WTC11 (cell line): ENCODE results near the gene SERTAD2. TPM values are rescaled to one million over a fixed set of nuclear protein-coding genes. Genes with fewer than 3 reads are reported as not detected.

ENCODE experiments used
- ATAC-seq: fragments of 200-7000 bp; cut with Tn5 transposase; 2 replicates; pipeline ENCODE4 v1.10.0; 2021; ENCODE audit warnings: mild to moderate bottlenecking, moderate library complexity
- CTCF ChIA-PET: fragments of 300-600 bp; sonication (Branson Sonifier 250); formaldehyde crosslinking; loops from one replicate; lab custom pipeline; 2021; ENCODE audit warnings: antibody characterized with exemption; lab: Charles Lee
- POLR2A ChIA-PET: fragments of 350-600 bp; sonication (Branson Sonifier 250); formaldehyde crosslinking; loops from one replicate; lab custom pipeline; 2021; ENCODE audit warnings: antibody characterized with exemption; lab: Charles Lee
- DNase-seq: peaks from one replicate; pipeline ENCODE4 v3.0.0; 2021; ENCODE audit warnings: low spot score
- H3K27ac Mint-ChIP-seq: 2 replicates; pipeline ENCODE4 v1.8.0; 2021; ENCODE audit warnings: mixed read lengths
- H3K27me3 Mint-ChIP-seq: 2 replicates; pipeline ENCODE4 v1.8.0; 2021; ENCODE audit warnings: low read depth, mild to moderate bottlenecking, moderate library complexity, mixed read lengths
- H3K36me3 Mint-ChIP-seq: 2 replicates; pipeline ENCODE4 v1.8.0; 2021; ENCODE audit warnings: mixed read lengths
- H3K4me1 Mint-ChIP-seq: 2 replicates; pipeline ENCODE4 v1.8.0; 2022; ENCODE audit warnings: mixed read lengths
- H3K4me3 Mint-ChIP-seq: 2 replicates; pipeline ENCODE4 v1.8.0; 2021; ENCODE audit warnings: mild to moderate bottlenecking, moderate library complexity, mixed read lengths
- H3K9me3 Mint-ChIP-seq: 2 replicates; pipeline ENCODE4 v1.8.0; 2021; ENCODE audit warnings: mixed read lengths
- ARID4B ChIP-seq: sonication (generic); formaldehyde crosslinking; IDR thresholded peaks from 2 replicates; pipeline ENCODE4 v1.8.0; 2023; ENCODE audit warnings: missing genetic modification reagents, mild to moderate bottlenecking, borderline replicate concordance
- ATF2 ChIP-seq: sonication (generic); formaldehyde crosslinking; IDR thresholded peaks from 2 replicates; pipeline ENCODE4 v1.8.1; 2022; ENCODE audit warnings: low read depth, missing genetic modification reagents, borderline replicate concordance
- ATF3 ChIP-seq: sonication (generic); formaldehyde crosslinking; conservative IDR thresholded peaks from 2 replicates; pipeline ENCODE4 v1.8.1; 2022; ENCODE audit warnings: mild to moderate bottlenecking, missing genetic modification reagents
- CDX4 ChIP-seq: fragments of 250-450 bp; sonication (Bioruptor Pico); IDR thresholded peaks from 2 replicates; pipeline ENCODE4 v1.9.0; 2021; ENCODE audit warnings: moderate library complexity, mild to moderate bottlenecking, inconsistent platforms, borderline replicate concordance
- ELF4 ChIP-seq: sonication (generic); formaldehyde crosslinking; IDR thresholded peaks from 2 replicates; pipeline ENCODE4 v1.8.1; 2022; ENCODE audit warnings: low read depth, mild to moderate bottlenecking, moderate library complexity, missing genetic modification reagents
- GTF2I ChIP-seq: fragments of 250-450 bp; sonication (Bioruptor Pico); conservative IDR thresholded peaks from 2 replicates; pipeline ENCODE4 v1.4.0; 2021; ENCODE audit warnings: mild to moderate bottlenecking
- JUN ChIP-seq: sonication (generic); formaldehyde crosslinking; IDR thresholded peaks from 2 replicates; pipeline ENCODE4 v1.8.0; 2023; ENCODE audit warnings: mild to moderate bottlenecking, missing genetic modification reagents
- KAT7 ChIP-seq: sonication (generic); formaldehyde crosslinking; IDR thresholded peaks from 2 replicates; pipeline ENCODE4 v1.8.1; 2023; ENCODE audit warnings: missing genetic modification reagents, mild to moderate bottlenecking, borderline replicate concordance
- MXD4 ChIP-seq: fragments of 250-450 bp; sonication (Bioruptor Pico); IDR thresholded peaks from 2 replicates; pipeline ENCODE4 v1.8.0; 2021; ENCODE audit warnings: mild to moderate bottlenecking, moderate library complexity, borderline replicate concordance
- MYBL2 ChIP-seq: sonication (generic); formaldehyde crosslinking; IDR thresholded peaks from 2 replicates; pipeline ENCODE4 v1.8.1; 2023; ENCODE audit warnings: mild to moderate bottlenecking, moderate library complexity, missing genetic modification reagents
- NFE2L1 ChIP-seq: sonication (generic); formaldehyde crosslinking; IDR thresholded peaks from 2 replicates; pipeline ENCODE4 v1.8.1; 2023; ENCODE audit warnings: missing genetic modification reagents
- NFYB ChIP-seq: sonication (generic); formaldehyde crosslinking; conservative IDR thresholded peaks from 2 replicates; pipeline ENCODE4 v1.8.0; 2022; ENCODE audit warnings: low read depth, missing genetic modification reagents
- NR3C1 ChIP-seq: sonication (generic); formaldehyde crosslinking; conservative IDR thresholded peaks from 2 replicates; pipeline ENCODE4 v1.8.1; 2023; ENCODE audit warnings: low read depth, mild to moderate bottlenecking, missing genetic modification reagents
- PREB ChIP-seq: sonication (generic); formaldehyde crosslinking; IDR thresholded peaks from 2 replicates; pipeline ENCODE4 v1.8.1; 2022; ENCODE audit warnings: mild to moderate bottlenecking, missing genetic modification reagents, moderate library complexity, borderline replicate concordance
- SMAD4 ChIP-seq: sonication (generic); formaldehyde crosslinking; IDR thresholded peaks from 2 replicates; pipeline ENCODE4 v1.8.0; 2022; ENCODE audit warnings: mild to moderate bottlenecking, missing genetic modification reagents
- SP1 ChIP-seq: sonication (generic); formaldehyde crosslinking; conservative IDR thresholded peaks from 2 replicates; pipeline ENCODE4 v1.8.1; 2022; ENCODE audit warnings: missing genetic modification reagents
- TP53 ChIP-seq: sonication (generic); formaldehyde crosslinking; IDR thresholded peaks from 2 replicates; pipeline ENCODE4 v1.8.1; 2023; ENCODE audit warnings: mild to moderate bottlenecking, missing genetic modification reagents
- USF1 ChIP-seq: sonication (generic); formaldehyde crosslinking; IDR thresholded peaks from 2 replicates; pipeline ENCODE4 v1.8.0; 2022; ENCODE audit warnings: mild to moderate bottlenecking, missing genetic modification reagents
- ZNF396 ChIP-seq: fragments of 250-450 bp; sonication (Bioruptor Pico); IDR thresholded peaks from 2 replicates; pipeline ENCODE4 v1.8.0; 2021; ENCODE audit warnings: mild to moderate bottlenecking, moderate library complexity, borderline replicate concordance
- ZNF416 ChIP-seq: fragments of 250-450 bp; sonication (Bioruptor Pico); IDR thresholded peaks from 2 replicates; pipeline ENCODE4 v1.9.0; 2021; ENCODE audit warnings: mild to moderate bottlenecking, inconsistent platforms
- ZNF423 ChIP-seq: fragments of 250-450 bp; sonication (Bioruptor Pico); IDR thresholded peaks from 2 replicates; pipeline ENCODE4 v2.1.2; 2022; ENCODE audit warnings: mild to moderate bottlenecking, moderate library complexity
- total RNA-seq: library from RNA; stranded (reverse); gene quantifications from 3 replicates; pipeline ENCODE4 v1.2.3, GENCODE V29; 2021
- TF ChIP-seq, protein P1 (sequence below): sonication (generic); formaldehyde crosslinking; IDR thresholded peaks from 2 replicates; pipeline ENCODE4 v1.8.1; 2023; ENCODE audit warnings: mild to moderate bottlenecking, moderate library complexity, missing genetic modification reagents
- TF ChIP-seq, protein P2 (sequence below): sonication (generic); formaldehyde crosslinking; IDR thresholded peaks from 2 replicates; pipeline ENCODE4 v1.8.1; 2023; ENCODE audit warnings: mild to moderate bottlenecking, missing genetic modification reagents, moderate library complexity

The SERTAD2 gene
- total RNA-seq, 1 experiment from 2014 or later = 7.9 TPM

GRCh38 chr2:64643838-64644457 is 9.8 kb downstream of the SERTAD2 start:
- ATAC-seq = no peak
- H3K4me1 Mint-ChIP-seq = peaks cover 77% of the 10 kb centered on the region
- CTCF ChIA-PET = interaction anchor here (0.7 to 4.7 kb wide), 14 partner anchors 11 to 313 kb away, joined by 3 to 51 read pairs (median 4); partner anchors contain the start of gene SERTAD2
- H3K27ac Mint-ChIP-seq = peak overlapping the region; percentile 99
- POLR2A ChIA-PET = interaction anchor here (1.2 to 1.7 kb wide), 4 partner anchors 10 to 215 kb away, joined by 3 to 27 read pairs (median 5); partner anchors contain the start of gene SERTAD2
- H3K36me3 Mint-ChIP-seq = no peaks in the 10 kb centered on the region
- H3K4me3 Mint-ChIP-seq = peak overlapping the region; percentile 84
- H3K9me3 Mint-ChIP-seq = no peaks in the 10 kb centered on the region
- TF ChIP-seq ZNF416 (CRISPR knock-in tag) (no peak), NFYB (CRISPR knock-in tag) (no peak), MYBL2 (no peak), SMAD4 (no peak), USF1 (CRISPR knock-in tag) (no peak), ZNF423 (peak; percentile 59; the same call in 1 of the 2 replicates)
- no peak for DNase-seq
- H3K27me3 Mint-ChIP-seq = peaks cover 26% of the 10 kb centered on the region

DNA sequence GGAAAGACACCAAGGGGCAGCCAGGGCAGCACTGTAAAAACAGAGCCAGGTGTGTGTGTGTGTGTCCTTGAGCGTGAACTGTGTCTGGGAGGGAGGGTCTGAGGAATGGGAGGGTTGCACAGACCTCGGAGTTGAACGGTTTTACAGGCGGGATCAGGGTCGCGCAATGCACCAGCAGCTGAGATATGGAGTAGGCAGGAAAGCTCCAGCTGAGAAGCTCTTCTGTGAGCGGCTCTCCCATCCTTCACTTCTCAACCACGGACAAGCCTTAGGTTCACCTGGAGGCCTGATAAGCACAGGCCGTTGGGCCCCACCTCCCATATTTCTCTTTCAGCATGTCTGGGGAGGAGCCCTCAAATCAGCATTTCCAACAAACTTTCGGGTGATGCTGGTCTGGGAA is 12.1 kb downstream of the SERTAD2 start:
- POLR2A ChIA-PET = no interaction called here
- no peak for TF ChIP-seq ZNF396 (CRISPR knock-in tag)
- no peak for TF ChIP-seq ATF3 (CRISPR knock-in tag)
- no peak for TF ChIP-seq NR3C1 (CRISPR knock-in tag)
- no peak for TF ChIP-seq SP1 (CRISPR knock-in tag)
- no peak for TF ChIP-seq SMAD4
- no peak for TF ChIP-seq CDX4 (CRISPR knock-in tag)
- TF ChIP-seq ATF2 (CRISPR knock-in tag) = no peak
- no peak for TF ChIP-seq TP53 (CRISPR knock-in tag)
- TF ChIP-seq ZNF416 (CRISPR knock-in tag) = no peak
- TF ChIP-seq MXD4 (CRISPR knock-in tag) = no peak
- TF ChIP-seq ELF4 (CRISPR knock-in tag) = no peak
- no peak for TF ChIP-seq NFE2L1 (CRISPR knock-in tag)
- TF ChIP-seq GTF2I = no peak
- TF ChIP-seq, protein P1, sequence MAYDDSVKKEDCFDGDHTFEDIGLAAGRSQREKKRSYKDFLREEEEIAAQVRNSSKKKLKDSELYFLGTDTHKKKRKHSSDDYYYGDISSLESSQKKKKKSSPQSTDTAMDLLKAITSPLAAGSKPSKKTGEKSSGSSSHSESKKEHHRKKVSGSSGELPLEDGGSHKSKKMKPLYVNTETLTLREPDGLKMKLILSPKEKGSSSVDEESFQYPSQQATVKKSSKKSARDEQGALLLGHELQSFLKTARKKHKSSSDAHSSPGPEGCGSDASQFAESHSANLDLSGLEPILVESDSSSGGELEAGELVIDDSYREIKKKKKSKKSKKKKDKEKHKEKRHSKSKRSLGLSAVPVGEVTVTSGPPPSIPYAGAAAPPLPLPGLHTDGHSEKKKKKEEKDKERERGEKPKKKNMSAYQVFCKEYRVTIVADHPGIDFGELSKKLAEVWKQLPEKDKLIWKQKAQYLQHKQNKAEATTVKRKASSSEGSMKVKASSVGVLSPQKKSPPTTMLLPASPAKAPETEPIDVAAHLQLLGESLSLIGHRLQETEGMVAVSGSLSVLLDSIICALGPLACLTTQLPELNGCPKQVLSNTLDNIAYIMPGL (CRISPR knock-in tag) = no peak
- TF ChIP-seq, protein P2, sequence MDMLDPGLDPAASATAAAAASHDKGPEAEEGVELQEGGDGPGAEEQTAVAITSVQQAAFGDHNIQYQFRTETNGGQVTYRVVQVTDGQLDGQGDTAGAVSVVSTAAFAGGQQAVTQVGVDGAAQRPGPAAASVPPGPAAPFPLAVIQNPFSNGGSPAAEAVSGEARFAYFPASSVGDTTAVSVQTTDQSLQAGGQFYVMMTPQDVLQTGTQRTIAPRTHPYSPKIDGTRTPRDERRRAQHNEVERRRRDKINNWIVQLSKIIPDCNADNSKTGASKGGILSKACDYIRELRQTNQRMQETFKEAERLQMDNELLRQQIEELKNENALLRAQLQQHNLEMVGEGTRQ = no peak
- TF ChIP-seq JUN (CRISPR knock-in tag) = no peak
- TF ChIP-seq ARID4B (CRISPR knock-in tag) = no peak
- no peak for TF ChIP-seq PREB
- no peak for TF ChIP-seq KAT7 (CRISPR knock-in tag)
- no peak overlapping the region for H3K4me3 Mint-ChIP-seq
- no peaks in the 10 kb centered on the region for H3K9me3 Mint-ChIP-seq
- H3K4me1 Mint-ChIP-seq = peaks cover 85% of the 10 kb centered on the region
- CTCF ChIA-PET = no interaction called here
- H3K27me3 Mint-ChIP-seq = peaks cover 26% of the 10 kb centered on the region
- H3K36me3 Mint-ChIP-seq = no peaks in the 10 kb centered on the region
- ATAC-seq (no peak), DNase-seq (no peak)
- no peak overlapping the region for H3K27ac Mint-ChIP-seq
